Small intestine (tissue), 4 donors: ENCODE measurements around the gene LAMTOR5. TPM values are rescaled to one million over a fixed set of nuclear protein-coding genes. Genes with fewer than 3 reads are reported as not detected.

Experiments used
- polyA plus RNA-seq, 4 donors: library from polyadenylated mRNA; stranded (reverse) in 3 of 4; unstranded in 1 of 4; fragments of 200-250 nt in 3 of 4; fragments of 120-200 nt in 1 of 4; gene quantifications; one replicate each; pipeline versions ENCODE4 v1.2.1 to v1.2.3, GENCODE V29; 2013
- donor health status: healthy with polysubstance abuse.
- donor health status: Bipolar disorder and iron deficiency.
- donor health status: healthy.

The LAMTOR5 gene
- polyA plus RNA-seq, 4 donors: 138 to 345 (median 306) TPM

Other genes starting within 250 kb of the LAMTOR5 start
- gene KCNC4, start 197.4 kb downstream of the LAMTOR5 start, polyA plus RNA-seq: 1 to 10 TPM in 2 of 4 donors, under 1 TPM in 2; under 0.01 to 3.7 (median 2.1) TPM
- gene RBM15, start 68.3 kb downstream of the LAMTOR5 start, polyA plus RNA-seq: 10 to 100 TPM in 1 of 4 donors, 1 to 10 TPM in 3; 1.6 to 13.9 (median 3.7) TPM
- gene SLC16A4, start 16.7 kb downstream of the LAMTOR5 start, polyA plus RNA-seq: 10 to 100 TPM in 1 of 4 donors, 1 to 10 TPM in 3; 5.4 to 51.1 (median 6.9) TPM
- under 1 TPM in 2 of 4 donors, not detected in 2; 0.06 to 0.07 TPM for gene PROK1, start 43.5 kb upstream of the LAMTOR5 start, polyA plus RNA-seq
- not detected for gene KCNA10, start 111.5 kb upstream of the LAMTOR5 start, polyA plus RNA-seq
- gene KCNA2, start 198.7 kb upstream of the LAMTOR5 start, polyA plus RNA-seq: under 1 TPM in 2 of 4 donors, not detected in 2; 0.18 to 0.28 TPM